Measurements from ENCODE around the gene TAS2R46.

Gene TAS2R46

DNA sequence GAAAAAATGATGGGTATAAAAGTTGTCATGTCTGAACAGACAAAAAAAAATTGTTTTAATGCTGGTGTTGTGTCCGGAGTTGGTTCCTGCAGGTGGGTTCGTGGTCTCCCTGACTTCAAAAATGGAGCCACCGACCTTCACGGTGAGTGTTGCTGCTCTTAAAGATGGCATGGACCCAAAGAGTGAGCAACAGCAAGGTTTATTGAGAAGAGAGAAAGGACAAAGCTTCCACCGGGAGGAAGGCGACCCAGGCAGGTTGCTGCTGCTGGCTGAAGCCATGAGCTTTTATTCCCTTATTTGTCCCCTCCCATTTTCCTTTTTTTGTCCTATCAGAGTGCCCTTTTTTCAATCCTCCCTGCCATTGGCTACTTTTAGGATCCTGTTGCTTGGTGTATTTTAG lies 30.8 kb downstream of the TAS2R46 start, which contains the start of gene TAS2R31:
Gene TAS2R31 (minus strand): TSS at position 101 of the 400 bp plus-strand sequence. CDS start 72 bp downstream, at position 29.
- no peak for DNase-seq

- peak; percentile 22 for DNase-seq
Measured at GRCh38 chr12:11026118-11026517, 36.0 kb downstream of the TAS2R46 start.

GRCh38 chr12:11023387-11023786 lies 38.7 kb downstream of the TAS2R46 start:
- DNase-seq: no peak

DNA sequence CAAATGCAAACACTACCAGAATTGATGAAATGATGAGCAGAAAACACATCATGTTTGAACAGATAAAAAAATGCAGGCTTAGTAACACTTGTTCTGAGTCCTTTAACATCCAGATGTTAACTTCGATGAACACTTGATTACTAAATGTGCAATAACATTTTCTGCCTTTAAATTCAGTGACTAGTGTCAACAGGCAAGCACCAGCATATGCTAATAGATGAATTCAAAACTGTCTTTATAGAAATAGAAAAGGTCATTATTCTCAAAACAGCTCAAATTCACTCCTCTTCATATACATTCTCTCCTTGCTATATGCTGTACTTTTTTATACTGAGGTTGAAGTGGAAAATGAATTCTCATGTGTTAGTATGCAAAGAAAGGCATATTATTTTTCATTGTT lies 39.6 kb downstream of the TAS2R46 start, which contains the start of gene TAS2R19:
Gene TAS2R19 (minus strand): TSS at position 101 of the 400 bp plus-strand sequence. CDS start 49 bp downstream, at position 52.
- no peak for DNase-seq

- DNase-seq: no peak
Measured at GRCh38 chr12:11016937-11017336, 45.2 kb downstream of the TAS2R46 start.

- DNase-seq: no peak
Measured at GRCh38 chr12:11015775-11016430, 46.2 kb downstream of the TAS2R46 start.

DNA sequence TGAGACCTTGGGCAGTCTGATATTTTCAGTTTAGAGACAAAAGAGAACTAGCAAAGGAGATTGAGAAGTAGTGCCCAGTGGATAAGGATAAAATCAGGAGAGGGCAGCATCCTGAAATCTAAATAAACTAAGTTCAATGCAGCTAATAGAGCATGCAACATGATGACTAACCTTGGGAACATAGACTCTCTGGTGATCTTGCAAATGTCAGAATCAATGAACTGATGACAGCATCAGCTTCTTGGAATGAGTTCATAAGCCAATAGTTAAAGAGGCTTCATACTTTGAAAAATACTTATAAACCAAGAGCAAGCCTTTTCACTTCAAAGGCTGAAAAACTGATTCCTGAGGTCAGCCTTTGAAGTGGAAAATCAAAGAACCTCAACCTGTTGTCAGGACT lies 47.9 kb downstream of the TAS2R46 start:
- no peak for DNase-seq

Measured in NCI-H82 (cell line).